HepG2 (cell line): ENCODE results near the gene RPRD2. TPM values are rescaled to one million over a fixed set of nuclear protein-coding genes. Genes with fewer than 3 reads are reported as not detected.

Experiments
- ATAC-seq: fragments of 200-7000 bp; cut with Tn5 transposase; 3 replicates; pipeline ENCODE4 v1.9.1; 2020; ENCODE audit warnings: mild to moderate bottlenecking, moderate library complexity
- BruUV-seq: library from RNA; stranded (reverse); fragments of 400-500 nt; replicated peaks from 2 replicates; lab custom pipeline; 2021; lab: Mats Ljungman, UMichigan
- CTCF ChIA-PET: fragments of 300-600 bp; formaldehyde crosslinking; extraction: SDS; loops from one replicate; lab custom pipeline; 2021; ENCODE audit warnings: low total read pairs, inconsistent platforms, low intra/inter-chr PET ratio; lab: Yijun Ruan, JAX
- POLR2A ChIA-PET: fragments of 350-600 bp; sonication (Branson Sonifier 250); formaldehyde crosslinking; loops from one replicate; lab custom pipeline; 2020; ENCODE audit warnings: antibody characterized with exemption, inconsistent platforms; lab: Yijun Ruan, JAX
- DNase-seq: peaks from one replicate; pipeline ENCODE4 v3.0.0-alpha.2; 2015; ENCODE audit warnings: low spot score
- FAIRE-seq: peaks from 3 replicates; lab custom pipeline; 2011; peaks lifted over from hg19 to GRCh38; lab: Jason Lieb, UNC
- H2AFZ ChIP-seq: one replicate; pipeline ENCODE4 v1.6.1; 2011; ENCODE audit warnings: low read length, inconsistent platforms
- H3K27ac ChIP-seq: fragments of 300-600 bp; 3 replicates; pipeline ENCODE4 v1.8.0; 2011; ENCODE audit warnings: mixed run types, mild to moderate bottlenecking, mixed read lengths, low read length, inconsistent platforms; ENCODE audit not compliant: insufficient read depth; ENCODE audit errors: extremely low read length
- H3K27me3 ChIP-seq, 2 experiments: fragments of 200-600 bp in 1 of 2; 2 replicates in 1 of 2; 3 replicates in 1 of 2; pipeline versions ENCODE4 v1.6.0 to v1.8.0; 2011; ENCODE audit warnings: low read length in 2 of 2, mild to moderate bottlenecking in 2 of 2, moderate library complexity in 2 of 2, inconsistent platforms in 1 of 2; ENCODE audit not compliant: insufficient read depth in 2 of 2, control insufficient read depth in 1 of 2
- H3K36me3 ChIP-seq, 2 experiments: fragments of 200-600 bp in 1 of 2; replicated peaks in 1 of 2; 2 replicates in 1 of 2; 3 replicates in 1 of 2; pipeline versions ENCODE4 v1.5.1 to v1.8.0; 2011; ENCODE audit warnings: low read length in 2 of 2, inconsistent platforms in 1 of 2; ENCODE audit not compliant: insufficient read depth in 2 of 2, control insufficient read depth in 1 of 2
- H3K4me1 ChIP-seq: 2 replicates; pipeline ENCODE4 v1.5.1; 2012; ENCODE audit warnings: low read length, inconsistent platforms; ENCODE audit not compliant: insufficient read depth
- H3K4me2 ChIP-seq: 2 replicates; pipeline ENCODE4 v1.6.0; 2011; ENCODE audit warnings: low read depth, low read length, inconsistent platforms
- H3K4me3 ChIP-seq, 3 experiments: fragments of 200-600 bp in 1 of 3; sonication (generic), shearing (Covaris generic) in 1 of 3; replicated peaks in 1 of 3; 2 replicates each; pipeline ENCODE4 v1.5.1; 2011 to 2016; ENCODE audit warnings: low read length in 3 of 3, inconsistent platforms in 2 of 3, low read depth in 2 of 3, mild to moderate bottlenecking in 2 of 3, control low read depth in 1 of 3, mixed read lengths in 1 of 3; ENCODE audit not compliant: insufficient read depth in 1 of 3
- H3K79me2 ChIP-seq: one replicate; pipeline ENCODE4 v1.6.1; 2011; ENCODE audit warnings: low read length, inconsistent platforms; ENCODE audit not compliant: insufficient read depth
- H3K9ac ChIP-seq: 2 replicates; pipeline ENCODE4 v1.6.0; 2011; ENCODE audit warnings: mild to moderate bottlenecking, low read depth, low read length, inconsistent platforms; ENCODE audit not compliant: insufficient read depth
- H3K9me3 ChIP-seq: 2 replicates; pipeline ENCODE4 v1.5.1; 2012; ENCODE audit warnings: mild to moderate bottlenecking, low read length
- H4K20me1 ChIP-seq: 2 replicates; pipeline ENCODE4 v1.6.0; 2011; ENCODE audit warnings: inconsistent platforms, mild to moderate bottlenecking, low read length, moderate library complexity; ENCODE audit not compliant: insufficient read depth
- BRD4 ChIP-seq: sonication (generic); formaldehyde crosslinking; IDR thresholded peaks from 2 replicates; pipeline ENCODE4 v1.4.0; 2020; ENCODE audit warnings: missing genetic modification reagents
- BRF2 ChIP-seq: sonication (generic); formaldehyde crosslinking; IDR thresholded peaks from 2 replicates; pipeline ENCODE4 v1.8.1; 2022; ENCODE audit warnings: mild to moderate bottlenecking, missing genetic modification reagents
- CEBPB ChIP-seq: IDR thresholded peaks from 2 replicates; pipeline ENCODE4 v1.6.1; 2011; ENCODE audit warnings: low read depth, low read length, improper control_type of control experiment, borderline replicate concordance
- HDAC6 ChIP-seq: fragments of 200-600 bp; sonication (generic); IDR thresholded peaks from 2 replicates; pipeline ENCODE4 v1.7.0; 2017; ENCODE audit warnings: mild to moderate bottlenecking, antibody characterized with exemption, low read length, low read depth
- ONECUT2 ChIP-seq: sonication (generic); formaldehyde crosslinking; IDR thresholded peaks from 2 replicates; pipeline ENCODE4 v1.4.0; 2020; ENCODE audit warnings: missing genetic modification reagents
- PCBP1 ChIP-seq: fragments of 200-400 bp; formaldehyde crosslinking; IDR thresholded peaks from 2 replicates; pipeline ENCODE4 v1.6.1; 2017; ENCODE audit warnings: mild to moderate bottlenecking, low read depth, low read length, borderline replicate concordance
- TEAD2 ChIP-seq: sonication (generic); formaldehyde crosslinking; IDR thresholded peaks from 2 replicates; pipeline ENCODE4 v1.9.0; 2021; ENCODE audit warnings: missing genetic modification reagents
- ZNF777 ChIP-seq: sonication (generic); formaldehyde crosslinking; IDR thresholded peaks from 2 replicates; pipeline ENCODE4 v1.4.0; 2020; ENCODE audit warnings: missing genetic modification reagents
- ZSCAN22 ChIP-seq: sonication (generic); formaldehyde crosslinking; IDR thresholded peaks from 2 replicates; pipeline ENCODE4 v1.4.0; 2020; ENCODE audit warnings: mild to moderate bottlenecking, missing genetic modification reagents
- WGBS: methylation state at CpG from one replicate; pipeline ENCODE4 v1.1.6; 2017; ENCODE audit warnings: low lambda C conversion rate; 5-methylcytosine and 5-hydroxymethylcytosine counted together
- in situ Hi-C: cut with HindIII; loops from 2 replicates; pipeline ENCODE4 v1.10.0; 2017; ENCODE audit warnings: low pct_unique_long_range_greater_than_20kb; ENCODE audit not compliant: extremely low pct_ligation_motif_present
- intact Hi-C: fragments of 100-400 bp; cut with micrococcal nuclease; formaldehyde crosslinking; loops from one replicate; pipeline ENCODE4 v1.10.0; 2022; ENCODE audit not compliant: unreplicated experiment
- polyA plus RNA-seq, 8 experiments: library from polyadenylated mRNA; depleted of rRNA in 3 of 8; stranded (reverse) in 7 of 8; unstranded in 1 of 8; fragments of >200 nt; fragmentation: Illumina TruSeq in 4 of 8; extraction: Trizol in 4 of 8; gene quantifications; 2 replicates each; pipeline versions ENCODE4 v1.2.1 to v1.2.3, GENCODE V29; 2011 to 2016; ENCODE audit warnings: low read depth in 4 of 8, missing spikeins in 1 of 8, mixed read lengths in 1 of 8; ENCODE audit not compliant: insufficient read depth in 1 of 8
- total RNA-seq, 5 experiments: library from RNA; depleted of rRNA; stranded (reverse); fragments of >200 nt; fragmentation: Illumina TruSeq; extraction: Trizol; gene quantifications; 2 replicates each; pipeline ENCODE4 v1.2.3, GENCODE V29; 2016; ENCODE audit warnings: low read depth in 1 of 5

The RPRD2 gene
- total and polyA plus RNA-seq, 2 of the 13 experiments (the other 11 are each of a cell fraction or from before 2014, with no cell fraction given) = 8.0 to 8.9 TPM

- TF ChIP-seq ONECUT2 (CRISPR knock-in tag) (peak; percentile 3; the same call in 1 of the 2 replicates), BRF2 (CRISPR knock-in tag) (0 out of 2 replicates have a peak, but pooled peaks have one; percentile 15), PCBP1 (no peak), BRD4 (CRISPR knock-in tag) (no peak), TEAD2 (CRISPR knock-in tag) (0 out of 2 replicates have a peak, but pooled peaks have one; percentile 14), ZSCAN22 (CRISPR knock-in tag) (no peak)
Observed at GRCh38 chr1:150321826-150322166, 42.2 kb upstream of the RPRD2 start (continued).

- DNase-seq (peak; percentile 23), ATAC-seq (no peak), FAIRE-seq (no peak)
- BruUV-seq = no TSS peak
- Histone ChIP-seq H3K79me2 (peaks cover 32% of the 10 kb centered on the region), H2AFZ (no peak overlapping the region), H4K20me1 (no peaks in the 10 kb centered on the region), H3K4me2 (peak overlapping the region; percentile 78), H3K27ac (peak overlapping the region; percentile 84), H3K9me3 (no peaks in the 10 kb centered on the region), H3K4me3 (peak overlapping the region; percentile 83 to 92 (median 85); a peak in 5 of 6 replicates), H3K9ac (peak overlapping the region; percentile 93), H3K36me3 (peaks cover 12 to 25% of the 10 kb centered on the region in 2 experiments), H3K4me1 (peaks cover 20% of the 10 kb centered on the region), H3K27me3 (no peaks in the 10 kb centered on the region; a peak in 1 of 5 replicates)
- intact Hi-C loops (loop anchor here (10.0 kb wide), 1 partner anchor 82 kb away; no protein-coding TSS in a partner anchor), in situ Hi-C loops (no loop called here)
- ChIA-PET CTCF (no interaction called here), POLR2A (interaction anchor here (2.9 to 3.0 kb wide), 2 partner anchors 42 to 53 kb away, joined by 13 to 25 read pairs; partner anchors contain the start of genes APH1A and RPRD2)
- peak; percentile 80 for TF ChIP-seq CEBPB
- TF ChIP-seq HDAC6 = no peak
- 0 out of 2 replicates have a peak, but pooled peaks have one; percentile 21 for TF ChIP-seq ZNF777
- 76% methylated on average over 3 of the region's 3 CpGs for whole genome bisulfite sequencing
Observed at GRCh38 chr1:150322310-150322709, 41.6 kb upstream of the RPRD2 start.
